NCI-H2171 treated with DMSO at 0.1 percent for 48 hours (cell line): ENCODE measurements around the gene VWA5B2.

Experiments
- DNase-seq: peaks from one replicate; lab custom pipeline; 2025; lab: John Stamatoyannopoulos, UW

VWA5B2 gene

GRCh38 chr3:184229394-184230080 is at the start of gene VWA5B2:
Gene VWA5B2 (plus strand): TSS chr3:184229585. CDS start chr3:184230529, 944 bp downstream.
- peak; percentile 82 for DNase-seq

GRCh38 chr3:184180165-184180564 is 49.2 kb upstream of the VWA5B2 start:
- DNase-seq, result no peak

DNA sequence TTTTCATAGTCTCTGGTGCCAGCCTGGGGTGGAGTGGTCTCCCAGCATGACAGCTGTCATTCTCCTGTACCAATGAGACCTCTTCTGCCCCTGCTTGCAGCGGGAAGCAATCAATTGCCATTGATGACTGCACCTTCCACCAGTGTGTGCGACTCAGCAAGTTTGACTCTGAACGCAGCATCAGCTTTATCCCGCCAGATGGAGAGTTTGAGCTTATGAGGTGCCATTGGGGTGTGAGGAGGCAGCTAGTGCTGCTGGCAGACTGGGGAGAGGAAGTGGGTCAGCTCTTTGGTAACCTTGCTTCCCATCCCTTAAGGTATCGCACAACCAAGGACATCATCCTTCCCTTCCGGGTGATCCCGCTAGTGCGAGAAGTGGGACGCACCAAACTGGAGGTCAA is 47.8 kb upstream of the VWA5B2 start:
- DNase-seq, result no peak

- DNase-seq, result no peak
These were observed 45.7 kb upstream of the VWA5B2 start for GRCh38 chr3:184183679-184184078.

DNA sequence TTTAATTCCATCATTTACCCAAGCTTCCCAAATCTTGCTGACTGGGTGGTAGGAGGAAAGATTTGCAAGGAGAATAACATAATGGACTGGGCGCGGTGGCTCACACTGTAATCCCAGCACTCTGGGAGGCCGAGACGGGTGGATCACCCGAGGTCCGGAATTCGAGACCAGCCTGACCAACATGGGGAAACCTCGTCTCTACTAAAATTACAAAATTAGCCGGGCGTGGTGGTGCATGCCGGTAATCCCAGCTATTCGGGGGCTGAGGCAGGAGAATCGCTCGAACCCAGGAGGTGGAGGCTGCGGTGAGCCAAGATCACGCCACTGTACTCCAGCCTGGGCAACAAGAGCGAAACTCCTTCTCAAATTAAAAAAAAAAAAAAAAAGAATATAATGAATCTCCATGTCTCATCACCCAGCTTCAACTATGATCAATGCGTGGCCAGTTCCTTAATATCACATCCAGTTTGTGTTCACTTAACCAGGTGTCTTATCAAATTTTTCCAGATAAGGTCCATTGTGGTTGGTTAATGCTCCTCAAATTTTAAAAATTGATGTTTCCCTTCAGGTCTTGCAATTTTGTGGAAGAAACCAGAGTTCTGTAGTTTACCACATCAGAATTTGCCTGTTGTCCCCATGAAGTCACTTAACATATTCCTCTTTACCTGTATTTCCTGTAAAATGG is 44.7 kb upstream of the VWA5B2 start:
- no peak for DNase-seq

DNA sequence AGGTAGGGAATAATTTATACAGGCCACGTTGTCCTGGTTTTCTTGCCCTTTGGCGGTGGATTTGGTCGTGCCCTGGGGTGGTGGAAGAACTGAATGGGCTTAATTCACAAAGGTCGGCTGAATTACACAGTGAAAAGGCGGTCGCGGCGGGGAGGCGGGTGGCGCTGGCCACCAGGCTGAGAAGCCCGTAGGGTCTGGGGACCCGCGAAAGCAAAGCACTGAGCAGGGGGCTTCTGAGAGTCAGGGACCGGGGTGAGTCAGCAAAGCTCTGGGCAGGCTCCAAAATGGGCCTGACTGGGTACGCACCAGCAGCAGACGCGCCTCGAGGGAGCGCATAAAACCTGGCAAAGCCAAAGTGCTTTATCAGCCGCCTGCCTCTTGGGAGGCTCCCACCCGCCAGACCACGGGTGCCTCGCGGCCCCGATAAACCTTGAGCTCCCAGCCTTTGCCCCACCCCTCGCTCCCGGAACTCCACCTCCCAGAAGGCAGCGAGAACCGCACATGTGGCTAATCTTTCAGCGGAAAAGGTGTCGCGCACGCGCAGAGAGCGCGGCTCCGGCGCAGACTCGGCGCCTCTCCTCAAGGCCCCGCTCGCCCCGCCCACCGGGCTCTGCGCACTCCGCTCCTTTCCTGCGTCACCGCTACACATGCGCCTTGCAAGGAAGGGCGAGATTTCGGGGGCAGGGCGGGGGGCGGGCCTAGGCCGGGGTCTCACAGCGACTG is 43.8 kb upstream of the VWA5B2 start:
- peak; percentile 99 for DNase-seq

- no peak for DNase-seq
These were observed 43.0 kb upstream of the VWA5B2 start, which contains the start of gene ABCF3 for GRCh38 chr3:184186184-184186901. Gene ABCF3 (plus strand): TSS chr3:184186199. CDS start chr3:184186208, 9 bp downstream.

DNA sequence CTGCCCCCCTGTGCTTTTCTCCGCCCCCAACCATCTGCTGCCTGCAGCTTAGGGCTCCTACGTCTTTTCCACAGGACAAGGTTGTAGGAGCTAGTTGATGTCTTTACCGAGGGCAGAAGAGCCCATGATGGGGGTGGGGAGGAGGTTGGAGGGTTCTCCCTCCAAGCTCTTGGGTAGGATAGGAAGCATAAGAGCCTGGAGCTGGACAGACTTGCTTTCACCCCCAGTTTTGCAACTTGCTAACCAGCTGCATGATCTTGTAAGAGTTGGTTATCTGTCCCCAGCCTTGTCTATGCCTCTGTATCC is 42.5 kb upstream of the VWA5B2 start:
- DNase-seq, result no peak

- no peak for DNase-seq
These were observed 41.3 kb upstream of the VWA5B2 start for GRCh38 chr3:184188080-184188479.

DNA sequence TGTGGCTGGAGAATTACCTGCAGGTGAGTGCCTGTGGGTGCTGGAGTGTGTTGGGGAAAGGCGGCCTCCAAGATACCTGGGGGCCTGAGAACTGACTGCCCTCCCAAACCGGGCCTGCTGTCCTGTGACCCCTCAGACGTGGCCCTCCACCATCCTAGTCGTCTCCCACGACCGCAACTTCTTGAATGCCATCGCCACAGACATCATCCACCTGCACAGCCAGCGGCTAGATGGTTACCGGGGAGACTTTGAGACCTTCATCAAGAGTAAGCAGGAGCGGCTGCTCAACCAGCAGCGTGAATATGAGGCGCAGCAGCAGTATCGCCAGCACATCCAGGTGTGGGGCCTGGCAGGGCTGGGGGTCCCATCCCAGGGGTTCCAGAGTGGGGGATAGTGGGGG is 40.0 kb upstream of the VWA5B2 start:
- DNase-seq, result no peak

- DNase-seq, result no peak
These were observed 36.5 kb upstream of the VWA5B2 start for GRCh38 chr3:184192889-184193288.

GRCh38 chr3:184193991-184194539 is 35.3 kb upstream of the VWA5B2 start:
- DNase-seq, result no peak

GRCh38 chr3:184196536-184196935 is 32.8 kb upstream of the VWA5B2 start:
- no peak for DNase-seq

GRCh38 chr3:184198509-184198908 is 30.9 kb upstream of the VWA5B2 start:
- no peak for DNase-seq

DNA sequence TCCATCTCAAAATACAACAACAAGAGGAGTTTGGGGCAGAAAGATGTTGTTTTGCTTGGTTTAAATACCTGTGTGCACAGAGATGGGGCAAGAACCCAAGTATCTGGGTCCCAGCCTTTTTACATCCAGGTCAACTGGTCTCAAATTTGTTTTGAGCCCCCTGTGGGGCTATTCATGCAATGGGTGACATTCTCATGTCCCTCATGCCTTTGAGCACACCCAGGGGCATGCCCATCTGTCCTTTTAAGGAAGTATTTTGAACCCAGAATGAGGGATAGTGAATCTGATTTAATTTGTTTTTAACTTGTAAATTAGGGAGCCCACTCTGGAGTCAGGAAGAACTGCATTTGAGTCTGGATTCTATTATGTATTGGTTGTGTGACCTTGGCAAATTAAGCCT is 28.6 kb upstream of the VWA5B2 start:
- DNase-seq, result no peak

GRCh38 chr3:184203526-184203925 is 25.9 kb upstream of the VWA5B2 start:
- DNase-seq, result no peak

DNA sequence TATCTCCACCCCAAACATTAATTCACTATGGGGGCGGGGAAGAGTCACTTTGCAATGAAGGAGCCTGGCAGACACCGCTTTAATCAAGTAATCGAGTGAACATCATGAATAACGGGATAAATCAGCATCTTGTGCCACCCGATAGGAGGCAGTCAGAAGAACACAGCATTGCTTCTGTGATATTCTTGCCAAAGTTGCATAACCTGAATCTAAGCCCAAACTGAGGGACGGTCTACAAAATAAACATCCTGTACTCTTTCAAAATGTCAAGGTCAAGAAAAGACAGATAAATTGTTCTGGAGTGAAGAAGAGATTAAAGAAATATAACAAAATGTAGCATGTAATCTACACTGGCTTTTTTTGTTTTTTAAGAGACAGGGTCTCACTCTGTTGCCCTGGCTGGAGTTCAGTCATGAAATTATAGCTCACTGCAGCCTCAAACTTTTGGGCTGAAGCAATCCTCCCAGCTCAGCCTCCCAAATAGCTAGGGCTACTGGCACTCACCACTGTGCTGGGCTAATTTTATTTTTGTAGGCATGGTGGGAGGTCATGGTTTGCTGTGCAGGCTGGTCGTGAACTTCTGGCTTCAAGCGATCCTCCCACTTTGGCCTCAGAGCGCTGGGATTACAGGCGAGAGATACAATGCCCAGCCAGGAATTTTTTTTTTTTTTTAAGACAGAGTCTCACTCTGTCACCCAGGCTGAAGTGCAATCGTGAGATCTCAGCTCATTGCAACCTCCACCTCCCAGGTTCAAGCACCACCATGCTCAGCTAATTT is 20.1 kb upstream of the VWA5B2 start:
- DNase-seq, result no peak

DNA sequence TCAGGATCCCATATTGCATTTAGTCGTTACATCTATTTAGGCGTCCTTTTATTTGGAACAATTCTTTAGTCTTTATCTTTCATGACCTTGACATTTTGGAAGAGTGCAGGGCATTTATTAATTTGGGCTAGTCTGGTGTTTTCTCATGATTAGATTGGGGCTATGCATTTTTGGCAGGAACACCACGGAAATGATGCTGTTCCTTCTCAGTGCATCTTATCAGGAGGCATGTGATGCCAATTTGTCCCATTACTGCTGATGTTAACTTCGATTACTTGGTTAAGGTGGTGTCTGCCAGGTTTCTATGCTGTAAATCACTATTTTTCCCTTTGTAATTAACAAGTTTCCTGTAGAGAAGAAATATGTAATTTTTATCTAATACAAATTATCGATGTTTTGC is 18.1 kb upstream of the VWA5B2 start:
- DNase-seq, result no peak

DNA sequence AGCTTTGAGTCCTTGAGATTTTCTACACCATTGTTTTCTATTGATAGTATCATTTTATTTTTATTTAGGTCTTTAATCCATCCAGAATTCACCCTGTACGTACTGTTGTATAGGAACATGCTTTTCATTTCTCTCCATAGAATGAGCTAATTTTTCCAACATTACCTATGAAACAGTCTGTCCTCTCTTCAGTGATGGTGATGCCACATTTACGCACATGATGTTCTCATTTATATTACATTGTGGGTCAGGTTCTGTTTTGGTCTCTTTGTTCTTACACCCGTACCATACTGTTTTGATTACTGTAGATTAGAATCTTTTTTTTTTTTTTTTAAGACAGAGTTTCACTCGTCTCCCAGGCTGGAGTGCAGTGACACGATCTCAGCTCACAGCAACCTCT is 17.7 kb upstream of the VWA5B2 start:
- DNase-seq, result no peak

- no peak for DNase-seq
These were observed 10.6 kb upstream of the VWA5B2 start for GRCh38 chr3:184218814-184219213.

DNA sequence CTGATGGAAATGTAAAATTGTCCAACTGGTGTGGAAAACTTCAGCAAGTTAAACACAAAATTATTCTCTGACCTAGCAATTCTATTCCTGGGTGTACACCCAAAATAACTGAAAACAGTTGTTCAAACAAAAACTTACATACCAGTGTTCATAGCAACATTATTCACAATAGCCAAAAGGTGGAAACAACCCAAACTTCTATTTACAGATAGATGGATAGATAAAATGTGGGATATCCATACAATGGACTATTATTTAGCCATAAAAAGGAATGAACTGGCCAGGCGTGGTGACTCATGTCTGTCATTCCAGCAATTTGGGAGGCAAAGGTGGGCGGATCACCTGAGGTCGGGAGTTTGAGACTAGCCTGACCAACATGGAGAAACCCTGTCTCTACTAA is 6.9 kb upstream of the VWA5B2 start:
- no peak for DNase-seq
